GM19035 (cell line): ENCODE measurements around the gene PNPLA7.
"Not testable (repeated sequence)": the region's sequence is repeated elsewhere in the genome, so short reads cannot be mapped to it uniquely, and the experiment has no call there.

ENCODE experiments used
- ATAC-seq: cut with Tn5 transposase; IDR thresholded peaks from one replicate; pipeline ENCODE4 v1.9.1; 2021; ENCODE audit not compliant: unreplicated experiment

The PNPLA7 gene

DNA sequence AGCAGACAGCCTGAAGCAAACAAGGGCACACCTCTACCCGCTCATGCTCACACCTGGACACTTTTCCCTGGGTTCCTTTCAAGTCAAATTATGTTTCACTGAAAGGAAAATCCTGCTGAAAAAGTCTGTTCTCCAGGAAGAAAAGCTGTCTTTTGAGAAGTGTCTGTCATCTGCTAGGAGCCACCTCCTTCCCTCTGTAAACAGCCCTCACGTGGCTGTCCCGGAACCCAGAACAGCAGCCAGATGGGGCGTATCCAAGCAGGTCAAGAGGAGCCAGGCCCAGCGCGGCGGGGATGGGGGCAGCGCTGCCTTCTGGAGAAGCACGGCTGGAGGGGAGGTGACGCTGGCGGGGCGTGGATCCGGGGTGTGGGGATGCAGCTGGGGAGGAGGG lies at the start of gene PNPLA7:
TSS of gene PNPLA7 (minus strand) at position 172 of the 391 bp plus-strand sequence. CDS start 205 bp downstream, outside the sequence.
- ATAC-seq: no peak

DNA sequence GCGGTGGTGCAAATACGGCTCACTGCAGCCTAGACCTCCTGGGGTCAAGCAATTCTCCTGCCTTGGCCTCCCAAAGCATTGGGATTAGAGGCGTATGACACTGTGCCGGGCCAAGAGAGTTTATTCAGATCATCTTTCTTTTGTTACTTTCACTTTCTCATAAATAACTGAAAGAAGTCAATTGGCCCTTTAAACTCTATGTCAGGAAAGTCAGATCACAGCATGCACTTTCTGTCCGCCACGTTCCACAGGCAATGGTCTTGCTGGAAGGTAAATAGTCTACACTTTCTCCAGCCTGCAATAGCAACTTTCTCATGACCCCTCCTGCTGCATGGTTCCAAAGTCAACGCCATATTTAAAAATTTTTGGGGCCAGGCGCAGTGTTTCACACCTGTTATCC lies 48.7 kb upstream of the PNPLA7 start:
- no peak for ATAC-seq

DNA sequence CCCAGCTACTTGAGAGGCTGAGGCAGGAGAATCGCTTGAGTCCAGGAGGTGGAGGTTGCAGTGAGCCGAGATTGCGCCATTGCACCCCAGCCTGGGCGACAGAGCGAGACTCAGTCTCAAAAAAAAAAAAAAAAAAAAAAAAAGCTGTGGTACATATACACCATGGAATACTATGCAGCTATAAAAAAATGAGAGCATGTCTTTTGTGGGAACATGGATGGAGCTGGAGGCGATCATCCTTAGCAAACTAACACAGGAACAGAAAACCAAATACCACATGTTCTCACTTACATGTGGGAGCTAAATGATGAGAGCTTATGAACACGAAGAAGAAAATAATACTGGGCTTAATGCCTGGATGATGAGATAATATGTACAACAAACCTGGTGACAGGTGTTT lies 46.4 kb upstream of the PNPLA7 start:
- ATAC-seq: not testable (repeated sequence)

DNA sequence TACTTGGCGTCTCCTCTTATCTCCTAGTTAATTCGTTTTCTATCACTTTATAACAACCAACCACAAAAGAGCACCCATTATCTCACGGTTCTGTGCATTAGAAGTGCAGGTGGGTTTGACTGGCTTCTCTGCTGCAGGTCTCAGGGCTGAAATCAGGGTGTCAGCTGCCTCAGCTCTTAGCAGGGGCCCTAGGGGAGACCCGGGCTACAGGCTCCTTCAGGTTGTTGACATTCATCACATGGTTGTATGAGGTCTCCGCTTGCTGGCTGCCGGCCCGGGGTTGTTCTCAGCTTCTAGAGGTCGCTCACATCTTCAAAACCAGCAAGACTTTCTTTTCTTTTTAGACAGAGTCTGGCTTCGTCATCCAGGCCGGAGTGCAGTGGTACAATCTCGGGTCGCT lies 43.0 kb upstream of the PNPLA7 start:
- ATAC-seq: no peak

DNA sequence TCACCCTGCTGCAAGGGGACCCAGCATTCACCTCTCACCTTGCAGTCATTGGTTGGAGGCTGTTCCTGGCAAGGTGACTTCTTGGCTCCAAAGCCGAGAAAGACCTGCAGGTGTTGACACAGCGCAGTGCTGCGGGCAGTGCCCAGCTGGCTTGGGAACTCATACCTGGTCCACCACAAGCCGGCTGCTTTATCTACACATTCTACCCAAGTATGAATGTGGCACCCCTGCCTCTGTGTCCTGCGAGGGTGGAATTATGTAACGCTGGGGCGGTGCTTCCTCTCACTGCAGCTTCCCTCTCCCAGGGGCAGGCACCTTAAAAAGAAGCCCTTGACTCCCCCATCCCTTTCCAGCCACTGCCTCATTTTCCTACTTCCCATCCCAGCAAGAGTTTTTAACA lies 42.6 kb upstream of the PNPLA7 start:
- no peak for ATAC-seq

DNA sequence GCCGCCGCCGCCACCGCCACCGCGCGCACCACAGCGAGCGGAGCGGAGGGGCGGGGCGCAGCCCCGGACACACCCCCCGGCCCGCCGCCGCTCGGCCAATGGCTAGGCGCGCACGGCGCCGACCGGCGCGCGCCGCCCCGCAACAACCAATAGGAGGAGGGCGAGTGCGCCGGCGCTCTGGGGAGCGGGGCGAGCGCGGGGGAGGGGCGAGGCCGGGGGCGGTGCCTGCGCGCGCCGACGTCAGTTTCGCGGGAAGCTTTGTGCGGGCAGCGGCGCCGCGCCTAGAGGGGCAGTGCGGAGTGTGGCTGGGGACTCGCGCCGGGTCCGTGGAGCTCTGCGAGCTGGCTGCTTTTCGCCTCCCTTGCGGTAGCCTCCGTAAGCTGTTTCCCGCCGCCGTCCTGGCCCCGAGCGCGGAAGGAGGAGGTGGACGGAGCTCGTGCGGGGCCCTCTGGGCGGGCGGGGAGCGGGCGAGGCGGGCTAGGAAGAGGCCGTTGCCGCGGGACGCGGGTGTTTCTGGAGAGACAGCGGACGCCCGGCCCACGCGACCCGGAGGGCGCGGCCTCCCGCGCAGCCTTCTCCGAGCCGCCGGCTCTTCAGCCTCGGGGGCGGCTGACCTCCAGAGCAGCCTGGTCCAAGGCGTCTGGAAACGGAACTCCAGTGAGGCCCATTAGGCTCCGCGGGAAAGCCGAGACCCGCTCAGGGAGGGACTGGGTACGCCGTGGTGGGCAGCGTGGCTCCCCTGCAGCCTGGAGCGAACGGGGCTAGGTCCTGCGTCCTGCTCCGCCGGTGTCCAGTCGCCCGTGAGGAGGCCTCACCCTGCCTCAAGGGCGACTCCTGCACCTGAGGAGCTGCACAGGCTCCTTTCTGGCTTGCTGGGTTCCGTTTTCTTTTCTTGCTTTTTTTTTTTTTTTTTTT lies 40.5 kb upstream of the PNPLA7 start, which contains the start of gene ZMYND19:
TSS of gene ZMYND19 (minus strand) at position 44 of the 915 bp plus-strand sequence. CDS start 249 bp downstream, outside the sequence.
- peak; percentile 81 for ATAC-seq

DNA sequence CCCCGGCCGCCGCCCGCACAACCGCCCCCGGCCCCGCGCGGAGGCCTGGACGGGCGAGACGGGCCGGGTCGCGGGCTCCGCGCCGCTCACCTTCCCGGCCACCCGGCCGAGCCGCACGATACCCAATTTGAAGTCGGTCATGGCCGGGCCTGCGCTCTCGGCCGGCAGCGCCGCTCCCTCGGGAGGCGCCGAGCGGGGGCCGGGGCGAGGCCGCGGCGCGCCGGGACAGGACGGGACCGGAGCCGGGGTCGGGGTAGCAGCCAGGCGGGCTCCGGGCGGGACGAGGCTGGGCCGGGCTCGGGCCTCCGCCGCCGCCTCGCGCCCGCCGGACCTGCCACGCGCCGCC lies 39.9 kb upstream of the PNPLA7 start:
- ATAC-seq: peak; percentile 26

DNA sequence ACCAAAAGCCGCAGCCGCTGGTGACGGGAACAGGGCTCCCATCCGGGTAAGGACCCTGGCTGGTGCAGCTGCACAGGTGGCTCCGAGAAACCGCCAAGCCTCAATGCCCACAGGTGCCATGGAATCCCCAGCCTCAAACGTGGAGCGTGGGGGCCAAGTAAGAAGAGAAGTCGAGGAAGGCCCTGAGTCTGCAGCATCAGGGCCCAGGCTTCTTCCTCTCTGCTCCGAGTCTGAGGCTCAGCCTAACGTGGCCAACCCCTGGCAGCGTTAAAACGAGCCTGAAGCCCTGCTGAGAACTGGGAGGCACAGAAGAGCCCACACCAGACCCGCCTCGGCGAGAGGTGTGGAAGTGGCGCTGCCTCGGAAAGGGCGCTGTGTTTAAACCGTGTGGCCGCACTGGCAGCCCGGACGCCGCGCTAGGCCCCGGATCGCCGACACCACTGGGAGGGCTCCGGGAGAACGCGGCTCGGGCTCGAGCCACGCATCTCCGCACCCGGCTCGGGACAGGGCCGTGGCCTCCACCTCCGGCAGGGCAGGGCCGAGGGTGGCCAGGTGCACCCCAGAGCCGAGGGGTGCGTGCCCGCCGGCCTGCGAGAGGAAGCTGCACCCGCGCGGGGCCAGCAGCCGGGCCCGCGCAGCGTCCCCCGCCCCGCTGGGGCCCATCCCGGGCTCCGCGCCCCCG lies 39.4 kb upstream of the PNPLA7 start:
- ATAC-seq: no peak

DNA sequence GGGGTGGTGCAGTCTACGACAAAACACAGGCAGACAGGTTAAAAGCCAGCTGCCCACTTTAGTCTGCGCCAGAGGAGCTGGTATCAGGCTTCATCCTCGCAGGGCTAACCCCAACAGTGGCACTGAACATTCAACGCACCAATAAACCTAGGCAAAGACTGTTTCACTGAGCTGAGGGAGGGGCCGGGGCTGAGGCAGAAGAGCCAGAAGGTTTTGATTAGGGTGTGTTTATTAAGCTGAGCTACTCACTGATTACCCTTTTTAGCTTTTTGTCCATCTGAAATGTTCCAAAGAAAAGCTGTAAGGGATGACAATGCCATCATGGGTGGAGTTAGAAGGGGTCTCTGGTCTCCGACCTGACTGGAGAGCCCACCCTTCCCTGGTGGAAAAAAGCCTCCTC lies 38.7 kb upstream of the PNPLA7 start:
- no peak for ATAC-seq

DNA sequence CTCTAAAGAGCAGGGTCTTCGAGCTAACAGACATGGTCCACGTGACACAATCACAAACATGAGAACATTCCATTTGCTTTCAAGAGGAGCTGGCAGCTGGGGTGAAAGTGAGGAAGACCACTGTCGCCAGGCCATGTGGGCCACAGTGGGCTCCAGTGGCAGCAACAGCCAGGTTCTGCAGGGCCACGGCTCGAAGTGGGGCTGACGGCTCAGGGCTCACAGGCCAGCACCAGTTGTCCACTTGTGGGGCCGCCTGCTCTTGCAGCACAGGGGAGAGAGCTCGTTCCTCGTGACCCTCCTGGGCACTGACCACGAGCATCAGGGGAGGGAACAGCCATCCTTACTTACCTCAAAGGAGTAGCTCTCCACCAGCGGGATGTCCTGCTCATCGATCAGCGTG lies 38.1 kb upstream of the PNPLA7 start:
- ATAC-seq: no peak

DNA sequence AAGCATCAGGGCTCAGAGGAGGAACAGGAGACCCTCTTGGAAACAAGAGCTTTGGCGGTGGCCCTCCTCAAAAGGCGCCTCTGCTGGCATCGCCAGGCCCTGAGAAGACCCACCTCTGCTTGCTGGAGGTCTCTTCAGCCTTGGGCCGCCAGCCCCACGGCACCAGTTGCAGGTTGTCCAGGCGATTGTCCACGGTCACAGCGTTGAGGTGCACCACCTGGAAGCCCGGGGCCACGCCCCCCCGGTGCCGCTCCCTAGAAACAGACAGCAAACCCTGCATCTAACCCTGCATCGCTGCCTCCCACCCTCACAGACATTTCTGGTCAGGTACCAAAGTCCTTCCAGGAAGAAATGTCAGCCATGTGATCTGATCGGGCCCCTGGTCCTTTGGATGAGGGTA lies 36.7 kb upstream of the PNPLA7 start:
- no peak for ATAC-seq

DNA sequence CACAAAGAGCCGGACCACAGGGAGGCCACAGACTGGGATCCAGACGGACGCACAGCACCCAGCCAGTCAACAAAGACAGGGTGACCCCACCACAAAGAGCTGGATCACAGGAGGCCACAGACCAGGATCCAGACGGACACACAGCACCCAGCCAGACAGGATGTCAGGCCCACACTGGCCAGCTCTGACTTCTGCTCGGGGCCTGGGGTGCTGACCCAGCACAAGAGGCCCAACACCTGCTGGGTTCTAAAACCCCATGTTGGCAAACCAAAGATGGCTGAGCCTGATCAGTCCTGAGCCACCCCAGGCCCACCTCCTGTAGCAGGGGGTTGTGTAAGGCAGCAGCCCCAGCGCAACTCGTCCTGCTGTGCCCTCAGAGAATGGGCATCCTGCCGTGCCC lies 33.8 kb upstream of the PNPLA7 start:
- no peak for ATAC-seq

DNA sequence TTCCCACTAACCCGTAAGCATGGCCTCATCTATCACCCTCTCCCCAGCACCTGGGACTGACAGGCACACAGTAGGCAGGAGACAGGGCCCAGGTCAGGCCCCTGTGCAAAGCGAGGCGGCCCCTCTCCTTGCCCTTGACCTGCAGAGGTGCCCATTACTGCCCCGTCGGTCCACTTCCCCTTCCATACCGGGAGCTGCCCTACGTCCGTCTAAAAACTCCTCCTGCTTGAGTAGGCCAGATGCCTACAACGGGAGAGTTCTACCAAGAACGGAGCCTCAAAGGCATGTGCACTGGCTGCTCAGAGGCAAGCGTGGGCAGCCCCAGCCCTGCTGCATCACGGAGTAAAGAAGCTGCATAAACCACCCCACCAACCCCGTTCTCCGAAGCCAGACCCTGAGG lies 33.1 kb upstream of the PNPLA7 start:
- no peak for ATAC-seq

DNA sequence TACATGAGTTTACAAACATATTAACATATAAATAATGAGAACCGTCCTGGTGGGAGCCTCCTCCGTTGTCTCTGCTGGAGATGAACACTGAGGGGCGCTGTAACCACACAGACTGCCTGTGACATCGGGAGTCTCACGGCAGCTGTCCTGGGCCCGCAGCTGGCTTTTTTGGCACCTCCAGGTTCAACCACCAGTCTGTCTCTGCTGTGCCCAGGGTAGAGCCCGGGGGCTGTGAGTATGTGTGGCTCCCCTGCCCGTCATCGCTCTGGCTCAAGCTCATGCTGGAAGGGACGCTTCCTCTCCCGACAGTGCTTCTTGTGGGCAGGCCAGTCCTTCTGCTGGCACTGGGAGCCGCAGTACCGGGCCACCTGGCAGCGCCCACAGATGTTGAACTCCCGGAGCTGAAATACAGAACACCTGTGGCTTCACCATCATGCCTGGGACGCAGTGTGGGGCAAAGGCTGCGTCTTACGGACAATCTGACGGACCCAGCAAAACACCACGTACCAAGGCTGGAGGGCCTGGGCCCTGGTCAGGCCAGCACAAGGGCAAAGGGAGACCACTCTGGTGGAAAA lies 32.2 kb upstream of the PNPLA7 start:
- no peak for ATAC-seq

DNA sequence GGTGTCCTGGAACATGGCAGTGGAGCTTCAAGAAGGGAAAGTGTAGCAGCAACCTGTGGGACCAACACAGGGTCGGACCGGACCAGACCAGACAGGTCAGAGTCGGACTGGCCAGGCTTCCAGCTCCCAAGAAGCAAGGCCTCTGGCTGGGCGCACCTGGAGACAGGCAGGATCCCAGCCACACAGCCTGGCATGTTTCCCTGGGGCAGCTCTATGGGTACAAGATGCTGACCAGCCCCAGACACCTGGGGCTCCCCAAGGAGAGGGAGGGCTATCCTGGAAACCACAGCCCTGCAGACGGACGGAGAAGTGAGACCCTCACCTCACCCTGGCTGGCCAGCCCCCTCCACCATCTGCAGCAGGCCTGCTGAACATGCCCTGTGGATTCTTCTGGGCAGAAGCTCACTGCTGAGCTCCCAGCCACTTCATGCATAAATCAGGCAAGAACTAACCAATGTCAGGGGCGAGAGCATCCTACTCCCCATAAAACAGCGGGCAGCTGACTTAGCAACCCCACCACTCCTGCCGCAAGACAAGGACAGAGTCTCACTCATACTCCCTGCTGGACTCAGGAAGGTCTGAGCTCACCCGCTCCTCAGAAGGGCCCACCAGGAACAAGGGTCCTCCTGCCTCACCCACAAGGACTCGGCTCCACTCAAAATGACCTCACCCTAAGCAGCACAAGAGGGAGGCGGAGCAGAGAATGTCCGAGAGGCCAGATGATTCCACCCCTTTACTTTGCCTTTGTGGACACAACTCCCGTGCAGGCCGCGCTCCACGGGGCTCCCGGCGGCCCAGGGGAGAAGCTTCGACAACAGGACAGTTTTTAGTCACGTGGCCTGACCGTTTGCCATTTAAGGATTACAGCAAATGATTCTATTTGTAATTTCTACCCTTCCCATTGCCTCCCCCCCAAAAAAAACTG lies 31.4 kb upstream of the PNPLA7 start:
- no peak for ATAC-seq

DNA sequence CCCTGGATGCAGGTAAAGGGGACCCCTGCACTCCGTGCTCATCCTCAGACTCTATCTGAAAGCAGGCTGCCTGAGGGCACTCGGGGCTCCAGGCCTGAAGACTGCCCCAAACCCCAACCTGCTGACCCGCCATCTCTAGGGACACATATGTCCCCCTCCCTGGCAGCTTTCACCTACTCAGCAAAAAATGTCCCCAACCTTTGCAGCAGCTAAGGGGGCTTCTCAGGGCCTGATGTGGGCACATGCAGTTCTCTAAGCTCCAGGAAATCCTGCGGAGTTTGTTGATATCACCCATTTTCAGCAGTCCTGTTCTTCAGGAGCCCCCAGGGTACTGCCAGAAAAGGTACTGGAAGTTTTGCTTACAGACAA lies 30.7 kb upstream of the PNPLA7 start:
- ATAC-seq: no peak

DNA sequence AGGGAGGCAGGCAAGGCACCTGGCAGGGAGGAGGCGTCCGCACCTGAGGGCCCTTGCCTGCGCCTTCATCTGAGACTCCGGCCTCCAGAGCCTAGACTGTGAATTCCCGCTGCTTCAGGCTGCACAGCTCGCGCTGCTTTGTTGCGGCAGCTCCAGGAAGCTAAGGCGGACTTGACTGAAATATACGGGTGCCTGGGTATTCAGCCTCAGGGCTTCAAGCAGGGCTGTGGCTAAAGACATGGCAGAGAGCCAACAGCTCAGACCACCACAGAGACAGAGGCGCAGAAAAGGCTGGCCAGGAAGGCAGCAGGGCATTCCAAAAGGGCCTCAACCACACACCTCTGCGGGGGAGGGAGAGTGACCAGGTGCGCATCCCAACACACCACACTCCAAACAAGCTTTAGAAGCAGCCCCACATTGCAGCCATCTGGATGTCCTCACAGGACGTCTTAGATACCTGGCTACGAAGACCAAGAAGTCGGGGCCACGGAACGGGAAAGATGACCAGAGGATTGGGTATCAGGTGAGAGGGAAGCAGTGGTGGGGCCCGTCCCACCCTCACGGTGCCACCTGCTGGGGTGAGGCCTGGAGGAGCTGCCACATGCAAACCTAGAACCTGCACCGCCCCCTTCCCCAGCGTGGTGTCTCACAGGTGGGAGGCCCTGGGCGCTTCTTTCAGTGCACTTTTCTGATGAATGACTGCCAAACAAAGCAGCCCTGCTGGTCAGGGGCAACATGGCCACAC lies 30.2 kb upstream of the PNPLA7 start:
- no peak for ATAC-seq

DNA sequence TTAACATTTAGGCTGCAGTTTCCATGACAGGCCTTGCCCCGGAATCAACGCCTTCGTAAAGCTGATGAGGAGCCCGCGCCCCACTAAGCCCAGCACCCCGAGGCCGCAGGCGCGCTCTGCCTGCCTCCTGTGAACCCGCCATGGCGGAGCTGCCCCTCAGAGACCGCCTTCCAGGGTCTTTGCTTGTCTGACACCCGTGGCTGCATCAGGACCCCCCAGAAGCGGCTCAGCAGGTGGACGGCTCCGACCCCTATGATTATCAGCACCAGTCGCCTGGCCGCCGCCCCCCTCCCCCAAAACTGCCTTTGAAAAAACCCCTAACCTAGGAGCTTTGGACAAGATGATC lies 29.0 kb upstream of the PNPLA7 start:
- ATAC-seq: no peak

DNA sequence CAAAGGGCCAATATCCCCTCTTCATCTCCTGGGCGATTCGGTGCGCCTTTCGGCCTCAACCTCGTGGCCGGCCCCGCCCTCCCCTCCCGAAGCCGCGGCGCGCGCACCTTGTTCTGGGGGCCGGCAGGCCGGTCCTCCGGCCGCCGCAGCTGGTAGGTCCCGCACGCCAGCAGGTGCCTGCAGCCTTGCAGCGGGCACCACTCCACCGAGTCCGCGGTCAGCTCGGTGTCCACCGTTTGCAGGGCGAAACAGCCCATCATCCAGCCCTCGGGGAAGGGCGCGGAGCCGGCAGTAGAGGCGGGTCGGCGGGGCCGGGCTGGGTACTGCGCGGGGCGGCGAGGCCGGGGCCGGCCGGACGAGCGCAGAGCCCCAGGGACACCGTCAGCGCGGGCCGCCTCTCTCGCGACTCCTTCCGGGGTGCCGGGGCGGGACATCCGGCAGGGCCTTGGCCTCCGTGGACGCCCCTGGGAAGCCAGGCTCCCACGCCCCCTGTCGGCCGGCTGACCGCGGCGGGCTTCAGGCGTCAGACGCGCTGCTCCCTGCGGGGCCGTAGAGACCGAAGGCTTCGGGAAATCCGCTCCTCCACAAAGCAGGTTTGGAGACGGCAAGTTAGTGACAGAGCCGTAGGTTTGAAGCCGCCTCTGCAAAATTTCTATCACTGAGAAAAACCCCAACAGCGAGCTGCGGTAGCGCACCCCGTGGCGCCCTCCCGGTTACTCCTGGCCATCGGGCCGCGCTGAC lies 28.5 kb upstream of the PNPLA7 start, which contains the start of gene DPH7:
TSS of gene DPH7 (minus strand) at position 408 of the 741 bp plus-strand sequence. CDS start at position 260, 148 bp downstream.
- peak; percentile 91 for ATAC-seq
